ENCODE data around the gene ARID1A. TPM values are rescaled to one million over a fixed set of nuclear protein-coding genes. Genes with fewer than 3 reads are reported as not detected.

ARID1A gene
- total and polyA plus RNA-seq, 9 of the 15 experiments (the other 6 are each of a cell fraction or from before 2014, with no cell fraction given) = 8.3 to 88.3 (median 22.5) TPM

DNA sequence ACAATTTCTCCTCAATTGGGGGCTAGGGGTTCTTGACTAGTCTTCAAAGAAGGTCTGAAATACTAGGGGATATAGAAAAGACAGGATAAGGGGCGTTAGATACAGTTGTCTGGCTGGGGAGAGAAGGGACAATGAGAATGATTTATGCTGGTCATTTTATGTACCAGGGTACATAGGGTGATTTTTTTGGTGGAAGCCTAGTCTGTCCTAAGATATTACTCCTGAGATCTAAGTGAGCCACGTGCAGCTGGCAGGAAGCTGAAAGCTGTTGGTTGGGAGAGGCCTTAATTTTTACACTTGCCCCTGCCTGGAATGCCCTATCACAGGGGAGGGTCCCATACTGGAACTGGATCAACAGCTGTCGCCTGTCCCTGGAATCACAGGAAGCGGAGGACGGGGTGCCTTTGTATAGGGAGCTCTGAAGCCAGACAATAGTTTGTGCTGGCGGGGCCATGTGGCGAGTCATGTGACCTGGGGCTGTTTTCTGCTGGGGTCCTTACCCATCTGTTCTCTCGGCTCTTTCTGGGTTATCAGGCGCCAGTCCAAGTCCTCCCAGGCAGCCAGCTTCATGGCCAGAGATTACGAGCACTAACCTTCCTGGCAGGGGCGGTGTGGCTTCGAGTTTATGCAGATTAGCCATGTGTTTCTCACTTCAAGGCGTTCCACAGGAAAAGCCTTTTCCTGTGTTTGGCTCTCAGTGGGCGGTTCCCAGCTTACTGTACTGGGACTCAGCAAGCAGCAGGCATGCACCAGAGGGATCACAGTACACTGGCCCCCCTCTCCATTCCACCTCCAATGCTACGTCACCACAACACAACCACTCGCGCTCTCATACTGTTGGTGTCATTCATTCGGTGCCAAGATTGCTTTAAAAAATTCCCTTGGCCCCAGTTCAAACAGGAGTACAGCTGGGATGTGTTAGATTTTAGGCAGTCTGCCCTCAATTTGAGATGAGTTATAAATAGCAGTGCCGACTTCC is 27.5 kb downstream of the ARID1A start (continued):
- TF ChIP-seq, protein P1, sequence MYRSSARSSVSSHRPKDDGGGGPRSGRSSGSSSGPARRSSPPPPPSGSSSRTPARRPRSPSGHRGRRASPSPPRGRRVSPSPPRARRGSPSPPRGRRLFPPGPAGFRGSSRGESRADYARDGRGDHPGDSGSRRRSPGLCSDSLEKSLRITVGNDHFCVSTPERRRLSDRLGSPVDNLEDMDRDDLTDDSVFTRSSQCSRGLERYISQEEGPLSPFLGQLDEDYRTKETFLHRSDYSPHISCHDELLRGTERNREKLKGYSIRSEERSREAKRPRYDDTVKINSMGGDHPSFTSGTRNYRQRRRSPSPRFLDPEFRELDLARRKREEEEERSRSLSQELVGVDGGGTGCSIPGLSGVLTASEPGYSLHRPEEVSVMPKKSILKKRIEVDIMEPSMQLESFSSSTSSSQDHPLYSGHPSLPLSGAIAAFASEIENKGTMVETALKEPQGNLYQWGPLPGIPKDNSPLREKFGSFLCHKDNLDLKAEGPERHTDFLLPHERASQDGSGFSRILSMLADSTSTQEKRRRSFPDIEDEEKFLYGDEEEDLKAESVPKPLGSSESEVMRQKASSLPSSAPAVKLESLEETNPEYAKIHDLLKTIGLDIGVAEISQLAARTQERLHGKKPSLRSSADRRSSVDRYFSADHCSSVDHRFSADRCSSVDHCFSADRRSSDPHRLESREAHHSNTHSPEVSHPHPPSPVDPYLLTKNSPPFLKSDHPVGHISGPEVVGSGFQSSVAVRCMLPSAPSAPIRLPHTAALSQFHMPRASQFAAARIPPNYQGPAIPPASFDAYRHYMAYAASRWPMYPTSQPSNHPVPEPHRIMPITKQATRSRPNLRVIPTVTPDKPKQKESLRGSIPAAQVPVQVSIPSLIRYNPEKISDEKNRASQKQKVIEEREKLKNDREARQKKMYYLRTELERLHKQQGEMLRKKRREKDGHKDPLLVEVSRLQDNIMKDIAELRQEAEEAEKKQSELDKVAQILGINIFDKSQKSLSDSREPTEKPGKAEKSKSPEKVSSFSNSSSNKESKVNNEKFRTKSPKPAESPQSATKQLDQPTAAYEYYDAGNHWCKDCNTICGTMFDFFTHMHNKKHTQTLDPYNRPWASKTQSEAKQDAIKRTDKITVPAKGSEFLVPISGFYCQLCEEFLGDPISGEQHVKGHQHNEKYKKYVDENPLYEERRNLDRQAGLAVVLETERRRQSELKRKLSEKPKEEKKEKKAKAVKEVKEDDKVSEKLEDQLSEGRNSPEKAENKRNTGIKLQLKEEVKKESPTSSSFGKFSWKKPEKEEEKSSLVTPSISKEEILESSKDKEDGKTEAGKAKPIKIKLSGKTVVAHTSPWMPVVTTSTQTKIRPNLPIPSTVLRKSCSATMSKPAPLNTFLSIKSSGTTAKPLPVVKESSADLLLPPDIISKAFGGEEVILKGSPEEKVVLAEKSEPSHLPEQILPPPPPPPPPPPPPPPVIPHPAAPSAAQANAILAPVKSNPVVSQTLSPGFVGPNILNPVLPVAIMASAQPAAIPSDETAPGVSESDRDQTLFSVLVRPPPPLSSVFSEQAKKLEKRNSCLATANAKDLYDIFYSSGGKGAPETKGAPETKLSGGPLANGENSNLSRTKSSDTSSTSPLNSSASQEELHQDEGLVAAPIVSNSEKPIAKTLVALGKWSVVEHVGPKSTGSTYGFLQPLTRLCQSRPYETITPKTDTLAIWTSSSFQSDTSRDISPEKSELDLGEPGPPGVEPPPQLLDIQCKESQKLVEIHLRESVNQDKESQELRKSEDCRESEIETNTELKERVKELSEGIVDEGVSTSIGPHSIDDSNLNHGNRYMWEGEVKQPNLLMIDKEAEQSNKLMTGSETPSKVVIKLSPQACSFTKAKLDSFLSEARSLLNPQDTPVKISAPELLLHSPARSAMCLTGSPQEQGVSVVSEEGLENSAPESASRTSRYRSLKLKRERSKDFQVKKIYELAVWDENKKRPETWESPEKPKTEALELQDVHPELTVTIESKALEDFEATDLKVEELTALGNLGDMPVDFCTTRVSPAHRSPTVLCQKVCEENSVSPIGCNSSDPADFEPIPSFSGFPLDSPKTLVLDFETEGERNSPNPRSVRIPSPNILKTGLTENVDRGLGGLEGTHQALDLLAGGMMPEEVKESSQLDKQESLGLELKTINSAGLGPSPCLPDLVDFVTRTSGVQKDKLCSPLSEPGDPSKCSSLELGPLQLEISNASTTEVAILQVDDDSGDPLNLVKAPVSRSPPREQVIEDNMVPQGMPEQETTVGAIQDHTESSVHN (IDR thresholded peaks at IDR 0.05; ENCODE audit: borderline replicate concordance in 1 of 2, low read depth in 1 of 2) = no peak
- TF ChIP-seq CBX2 (IDR thresholded peaks at IDR 0.05; ENCODE audit: insufficient read depth, low read length, poor library complexity, severe bottlenecking) = no peak
- no peak for TF ChIP-seq BCL6 (CRISPR knock-in tag; IDR thresholded peaks at IDR 0.05)
- TF ChIP-seq, protein P2, sequence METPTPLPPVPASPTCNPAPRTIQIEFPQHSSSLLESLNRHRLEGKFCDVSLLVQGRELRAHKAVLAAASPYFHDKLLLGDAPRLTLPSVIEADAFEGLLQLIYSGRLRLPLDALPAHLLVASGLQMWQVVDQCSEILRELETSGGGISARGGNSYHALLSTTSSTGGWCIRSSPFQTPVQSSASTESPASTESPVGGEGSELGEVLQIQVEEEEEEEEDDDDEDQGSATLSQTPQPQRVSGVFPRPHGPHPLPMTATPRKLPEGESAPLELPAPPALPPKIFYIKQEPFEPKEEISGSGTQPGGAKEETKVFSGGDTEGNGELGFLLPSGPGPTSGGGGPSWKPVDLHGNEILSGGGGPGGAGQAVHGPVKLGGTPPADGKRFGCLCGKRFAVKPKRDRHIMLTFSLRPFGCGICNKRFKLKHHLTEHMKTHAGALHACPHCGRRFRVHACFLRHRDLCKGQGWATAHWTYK (CRISPR knock-in tag; IDR thresholded peaks at IDR 0.05) = no peak; the same call in 1 of the 2 replicates
- TF ChIP-seq NR2C2 (CRISPR knock-in tag; IDR thresholded peaks at IDR 0.05) = no peak
- peak; percentile 37; the same call in 1 of the 2 replicates for TF ChIP-seq NR2C2 (tag; IDR thresholded peaks at IDR 0.05)
- peak; percentile 79; the same call in 1 of the 2 replicates for TF ChIP-seq CC2D1A (IDR thresholded peaks at IDR 0.05)

Data from K562 (cell line).